ENCODE results near the gene ATP1A2.

GRCh38 chr1:160091666-160092223 is 23.8 kb upstream of the ATP1A2 start:
- TF ChIP-seq, protein P1, sequence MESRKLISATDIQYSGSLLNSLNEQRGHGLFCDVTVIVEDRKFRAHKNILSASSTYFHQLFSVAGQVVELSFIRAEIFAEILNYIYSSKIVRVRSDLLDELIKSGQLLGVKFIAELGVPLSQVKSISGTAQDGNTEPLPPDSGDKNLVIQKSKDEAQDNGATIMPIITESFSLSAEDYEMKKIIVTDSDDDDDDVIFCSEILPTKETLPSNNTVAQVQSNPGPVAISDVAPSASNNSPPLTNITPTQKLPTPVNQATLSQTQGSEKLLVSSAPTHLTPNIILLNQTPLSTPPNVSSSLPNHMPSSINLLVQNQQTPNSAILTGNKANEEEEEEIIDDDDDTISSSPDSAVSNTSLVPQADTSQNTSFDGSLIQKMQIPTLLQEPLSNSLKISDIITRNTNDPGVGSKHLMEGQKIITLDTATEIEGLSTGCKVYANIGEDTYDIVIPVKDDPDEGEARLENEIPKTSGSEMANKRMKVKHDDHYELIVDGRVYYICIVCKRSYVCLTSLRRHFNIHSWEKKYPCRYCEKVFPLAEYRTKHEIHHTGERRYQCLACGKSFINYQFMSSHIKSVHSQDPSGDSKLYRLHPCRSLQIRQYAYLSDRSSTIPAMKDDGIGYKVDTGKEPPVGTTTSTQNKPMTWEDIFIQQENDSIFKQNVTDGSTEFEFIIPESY (IDR thresholded peaks at IDR 0.05): no peak
- no peak for TF ChIP-seq CTCF (IDR thresholded peaks at IDR 0.05; ENCODE audit: low read depth, low read length, missing input control)
